DND-41 (cell line): ENCODE measurements around the gene CD4.

Experiments used
- EZH2 ChIP-seq: IDR thresholded peaks from 3 replicates; pipeline ENCODE4 v1.6.1; 2012; ENCODE audit warnings: borderline replicate concordance, low read depth, mild to moderate bottlenecking, moderate library complexity, low read length, inconsistent platforms; ENCODE audit not compliant: severe bottlenecking
- TF ChIP-seq, protein P1 (sequence below): IDR thresholded peaks from 2 replicates; pipeline ENCODE4 v1.5.1; 2012; ENCODE audit warnings: borderline replicate concordance, low read length, moderate library complexity, mild to moderate bottlenecking; ENCODE audit not compliant: poor library complexity, severe bottlenecking; ENCODE audit errors: extremely low read depth

DNA sequence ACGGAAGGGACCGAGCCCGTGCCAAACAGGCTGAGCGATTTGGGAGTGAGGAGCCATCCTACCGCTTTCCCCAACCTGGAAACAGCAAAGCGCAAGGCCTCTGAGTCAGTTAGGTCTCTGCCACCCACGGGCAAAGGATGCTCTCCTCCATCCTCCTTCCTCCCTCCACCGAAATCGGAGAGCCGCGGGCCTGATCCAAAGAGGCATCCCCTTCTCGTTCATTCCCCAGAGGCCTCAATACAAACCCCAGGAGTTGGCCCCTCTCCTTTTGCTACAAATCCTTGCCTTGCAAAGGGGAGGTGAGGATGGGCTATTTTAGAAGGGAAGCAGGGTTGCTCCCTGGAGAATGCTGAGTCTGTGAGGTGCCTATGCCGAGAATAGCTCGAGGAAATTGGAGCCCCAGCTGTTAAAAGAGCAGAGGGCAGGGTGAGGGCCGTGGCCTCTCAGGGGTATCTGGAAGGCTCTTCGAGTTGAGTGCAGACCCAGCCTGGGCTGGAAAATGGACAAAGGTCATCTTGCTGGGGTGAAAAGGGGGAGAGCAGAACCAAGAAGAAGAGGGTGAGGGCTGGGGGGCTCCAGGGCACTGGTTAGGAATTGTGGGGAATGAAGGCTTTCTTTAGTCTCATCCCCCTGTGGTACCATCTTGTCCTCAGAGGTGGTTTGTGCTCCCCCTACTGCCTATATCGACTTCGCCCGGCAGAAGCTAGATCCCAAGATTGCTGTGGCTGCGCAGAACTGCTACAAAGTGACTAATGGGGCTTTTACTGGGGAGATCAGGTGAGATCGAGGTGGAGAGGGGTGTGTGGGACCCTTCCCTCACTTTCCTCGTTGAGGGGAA lies 79.1 kb downstream of the CD4 start:
- TF ChIP-seq, protein P1, sequence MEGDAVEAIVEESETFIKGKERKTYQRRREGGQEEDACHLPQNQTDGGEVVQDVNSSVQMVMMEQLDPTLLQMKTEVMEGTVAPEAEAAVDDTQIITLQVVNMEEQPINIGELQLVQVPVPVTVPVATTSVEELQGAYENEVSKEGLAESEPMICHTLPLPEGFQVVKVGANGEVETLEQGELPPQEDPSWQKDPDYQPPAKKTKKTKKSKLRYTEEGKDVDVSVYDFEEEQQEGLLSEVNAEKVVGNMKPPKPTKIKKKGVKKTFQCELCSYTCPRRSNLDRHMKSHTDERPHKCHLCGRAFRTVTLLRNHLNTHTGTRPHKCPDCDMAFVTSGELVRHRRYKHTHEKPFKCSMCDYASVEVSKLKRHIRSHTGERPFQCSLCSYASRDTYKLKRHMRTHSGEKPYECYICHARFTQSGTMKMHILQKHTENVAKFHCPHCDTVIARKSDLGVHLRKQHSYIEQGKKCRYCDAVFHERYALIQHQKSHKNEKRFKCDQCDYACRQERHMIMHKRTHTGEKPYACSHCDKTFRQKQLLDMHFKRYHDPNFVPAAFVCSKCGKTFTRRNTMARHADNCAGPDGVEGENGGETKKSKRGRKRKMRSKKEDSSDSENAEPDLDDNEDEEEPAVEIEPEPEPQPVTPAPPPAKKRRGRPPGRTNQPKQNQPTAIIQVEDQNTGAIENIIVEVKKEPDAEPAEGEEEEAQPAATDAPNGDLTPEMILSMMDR, result peak; percentile 42
- TF ChIP-seq EZH2, result no peak
